K562 (cell line): Measurements from ENCODE around the gene ABITRAM. TPM values are rescaled to one million over a fixed set of nuclear protein-coding genes. Genes with fewer than 3 reads are reported as not detected.
A peak's percentile ranks its signal among the peaks of the same experiment; 100 is the strongest.

Source experiments
- ATAC-seq: fragments of 200-7000 bp; cut with Tn5 transposase; 3 replicates; pipeline ENCODE4 v1.9.1; 2020; ENCODE audit warnings: moderate library complexity
- BruUV-seq: library from RNA; stranded (reverse); fragments of 400-500 nt; replicated peaks from 2 replicates; lab custom pipeline; 2021; lab: Mats Ljungman, UMichigan
- CTCF ChIA-PET: fragments of 300-600 bp; formaldehyde crosslinking; extraction: SDS; loops from one replicate; lab custom pipeline; 2021; ENCODE audit warnings: low intra/inter-chr PET ratio; lab: Yijun Ruan, JAX
- POLR2A ChIA-PET: fragments of 300-600, 350-650 bp; sonication (Branson Sonifier 250); formaldehyde crosslinking; extraction: SDS; loops from one replicate; lab custom pipeline; 2021; ENCODE audit warnings: antibody characterized with exemption, inconsistent platforms; lab: Yijun Ruan, JAX
- DNase-seq, 4 experiments: peaks; one replicate each; pipeline versions ENCODE4 v3.0.0 to v3.0.0-alpha.2; 2011 to 2018; ENCODE audit warnings: low spot score in 3 of 4, mixed read lengths in 3 of 4; ENCODE audit errors: extremely low read depth in 1 of 4
- FAIRE-seq: peaks from 2 replicates; lab custom pipeline; 2011; peaks lifted over from hg19 to GRCh38; lab: Jason Lieb, UNC
- H2AFZ ChIP-seq: 2 replicates; pipeline ENCODE4 v1.6.0; 2011; ENCODE audit warnings: low read depth, low read length, control low read depth, inconsistent platforms
- H3K27ac ChIP-seq: fragments of 200-600 bp; 3 replicates; pipeline ENCODE4 v1.8.0; 2011; ENCODE audit warnings: low read depth, mild to moderate bottlenecking, control low read depth, inconsistent platforms, low read length, moderate library complexity, mixed read lengths; ENCODE audit errors: extremely low read depth
- H3K27me3 ChIP-seq, 2 experiments: fragments of 300-600 bp in 1 of 2; 2 replicates in 1 of 2; 3 replicates in 1 of 2; pipeline versions ENCODE4 v1.6.0 to v1.8.0; 2011; ENCODE audit warnings: inconsistent platforms in 2 of 2, low read length in 2 of 2, mild to moderate bottlenecking in 1 of 2, mixed read lengths in 1 of 2, moderate library complexity in 1 of 2; ENCODE audit not compliant: control insufficient read depth in 2 of 2, insufficient read depth in 2 of 2
- H3K36me3 ChIP-seq: fragments of 300-600 bp; 3 replicates; pipeline ENCODE4 v1.8.0; 2011; ENCODE audit warnings: mild to moderate bottlenecking, low read length, inconsistent platforms; ENCODE audit not compliant: control insufficient read depth, insufficient read depth
- H3K4me1 ChIP-seq, 2 experiments: fragments of 200-600 bp in 1 of 2; replicated peaks in 1 of 2; 2 replicates in 1 of 2; 3 replicates in 1 of 2; pipeline versions ENCODE4 v1.5.1 to v1.8.0; 2011; ENCODE audit warnings: inconsistent platforms in 2 of 2, low read length in 2 of 2, mild to moderate bottlenecking in 1 of 2, mixed read lengths in 1 of 2, moderate library complexity in 1 of 2; ENCODE audit not compliant: control insufficient read depth in 2 of 2, insufficient read depth in 2 of 2
- H3K4me2 ChIP-seq: 2 replicates; pipeline ENCODE4 v1.6.1; 2011; ENCODE audit warnings: low read length, control low read depth, inconsistent platforms, mixed read lengths; ENCODE audit not compliant: insufficient read depth
- H3K4me3 ChIP-seq: fragments of 200-600 bp; sonication (generic), shearing (Covaris generic); 2 replicates; pipeline ENCODE4 v1.5.1; 2016; ENCODE audit warnings: control low read depth, inconsistent platforms
- H3K79me2 ChIP-seq: fragments of 200-600 bp; 3 replicates; pipeline ENCODE4 v1.8.0; 2011; ENCODE audit warnings: low read length, inconsistent platforms; ENCODE audit not compliant: control insufficient read depth, insufficient read depth
- H3K9ac ChIP-seq, 2 experiments: 2 replicates each; pipeline versions ENCODE4 v1.6.0 to v1.6.1; 2011; ENCODE audit warnings: low read depth in 2 of 2, low read length in 2 of 2, control low read depth in 1 of 2, inconsistent platforms in 1 of 2, mild to moderate bottlenecking in 1 of 2, mixed read lengths in 1 of 2; ENCODE audit not compliant: insufficient read depth in 1 of 2
- H3K9me1 ChIP-seq: one replicate; pipeline ENCODE4 v1.6.0; 2011; ENCODE audit warnings: inconsistent platforms, mild to moderate bottlenecking, low read length, moderate library complexity; ENCODE audit not compliant: control insufficient read depth, insufficient read depth
- H3K9me3 ChIP-seq: replicated peaks from 2 replicates; pipeline ENCODE4 v1.5.1; 2011; ENCODE audit warnings: low read depth, low read length, inconsistent platforms; ENCODE audit not compliant: control insufficient read depth, insufficient read depth
- H4K20me1 ChIP-seq: replicated peaks from 2 replicates; pipeline ENCODE4 v1.6.1; 2011; ENCODE audit warnings: low read length, inconsistent platforms, mixed read lengths; ENCODE audit not compliant: control insufficient read depth, insufficient read depth
- BHLHE40 ChIP-seq: IDR thresholded peaks from 2 replicates; pipeline ENCODE4 v1.6.1; 2011; ENCODE audit warnings: low read length, improper control_type of control experiment
- FOXK1 ChIP-seq: sonication (generic); formaldehyde crosslinking; IDR thresholded peaks from 2 replicates; pipeline ENCODE4 v1.8.0; 2022; ENCODE audit warnings: missing genetic modification reagents, mild to moderate bottlenecking, borderline replicate concordance
- HMGN3 ChIP-seq: IDR thresholded peaks from 2 replicates; pipeline ENCODE4 v1.6.1; 2011; ENCODE audit warnings: borderline replicate concordance, low read depth, mild to moderate bottlenecking, mixed read lengths, low read length; ENCODE audit not compliant: insufficient read length; ENCODE audit errors: extremely low read depth
- MEF2D ChIP-seq: conservative IDR thresholded peaks from 2 replicates; pipeline ENCODE4 v1.6.1; 2016; ENCODE audit warnings: low read depth, missing genetic modification characterization, missing compliant biosample characterization
- MTA1 ChIP-seq: fragments of 450-650 bp; IDR thresholded peaks from 2 replicates; pipeline ENCODE4 v1.6.1; 2017; ENCODE audit warnings: borderline replicate concordance
- POLR2AphosphoS2 ChIP-seq: IDR thresholded peaks from 2 replicates; pipeline ENCODE4 v1.6.1; 2012; ENCODE audit warnings: low read length, improper control_type of control experiment
- RAD21 ChIP-seq, 2 experiments: fragments of 250-450 bp in 1 of 2; fragments of 450-650 bp in 1 of 2; sonication (Bioruptor Pico) in 1 of 2; formaldehyde crosslinking in 1 of 2; IDR thresholded peaks in 1 of 2; conservative IDR thresholded peaks in 1 of 2; 2 replicates each; pipeline versions ENCODE4 v1.4.0 to v1.8.0; 2020 to 2022; ENCODE audit warnings: mild to moderate bottlenecking in 2 of 2, moderate library complexity in 1 of 2
- RBM14 ChIP-seq: fragments of 200-400 bp; formaldehyde crosslinking; IDR thresholded peaks from 2 replicates; pipeline ENCODE4 v1.6.1; 2018; ENCODE audit warnings: low read depth, mild to moderate bottlenecking, low read length, moderate library complexity, borderline replicate concordance; ENCODE audit not compliant: insufficient read depth
- SMAD1 ChIP-seq: fragments of 150-350 bp; IDR thresholded peaks from 2 replicates; pipeline ENCODE4 v1.6.1; 2014; ENCODE audit warnings: low read length, low read depth; ENCODE audit not compliant: partially characterized antibody
- ZKSCAN8 ChIP-seq: fragments of 200-800 bp; sonication (Bioruptor generic); IDR thresholded peaks from 2 replicates; pipeline ENCODE4 v1.6.1; 2016; ENCODE audit warnings: missing genetic modification characterization, missing compliant biosample characterization
- WGBS: fragments of 100-300 bp; shearing (Covaris generic); methylation state at CpG from one replicate; pipeline ENCODE4 v1.1.6; 2016; ENCODE audit warnings: low coverage, mixed read lengths; ENCODE audit not compliant: insufficient coverage; ENCODE audit errors: missing lambda C conversion rate; 5-methylcytosine and 5-hydroxymethylcytosine counted together
- in situ Hi-C: fragments of 300-500 bp; cut with MboI; formaldehyde crosslinking; loops from 4 replicates; pipeline ENCODE4 v1.15.0; 2018; ENCODE audit warnings: inconsistent platforms, mixed read lengths
- intact Hi-C: fragments of 100-400 bp; cut with micrococcal nuclease; formaldehyde crosslinking; loops from 2 replicates; pipeline ENCODE4 v1.14.2; 2022
- polyA plus RNA-seq, 8 experiments: library from polyadenylated mRNA; depleted of rRNA in 4 of 8; stranded (reverse) in 5 of 8; unstranded in 3 of 8; fragments of >200 nt; fragmentation: Nextera tagmentation in 2 of 8; fragmentation: Illumina TruSeq in 1 of 8; extraction: Ambion mirVana in 2 of 8; extraction: Trizol in 1 of 8; gene quantifications; 2 replicates each; pipeline versions ENCODE4 v1.2.1 to v1.2.3, GENCODE V29; 2011 to 2014; ENCODE audit warnings: inconsistent platforms in 1 of 8, missing spikeins in 1 of 8
- total RNA-seq, 7 experiments: library from RNA; depleted of rRNA in 6 of 7; stranded (reverse); fragments of >200 nt in 6 of 7; fragmentation: Illumina TruSeq in 2 of 7; extraction: Trizol in 2 of 7; gene quantifications; 2 replicates each; pipeline versions ENCODE4 v1.2.1 to v1.2.3, GENCODE V29; 2011 to 2021; ENCODE audit warnings: low replicate concordance in 1 of 7
- TF ChIP-seq, protein P1 (sequence below): IDR thresholded peaks from 2 replicates; pipeline ENCODE4 v1.6.1; 2016; ENCODE audit warnings: missing genetic modification characterization, missing compliant biosample characterization
- TF ChIP-seq, protein P2 (sequence below): fragments of 150-350 bp; conservative IDR thresholded peaks from 2 replicates; pipeline ENCODE4 v1.6.1; 2014; ENCODE audit warnings: low read length
- TF ChIP-seq, protein P3 (sequence below), 2 experiments: fragments of 450-650 bp; conservative IDR thresholded peaks; 2 replicates each; pipeline ENCODE4 v1.6.1; 2017; ENCODE audit warnings: mild to moderate bottlenecking in 2 of 2, moderate library complexity in 2 of 2

ABITRAM gene
- total and polyA plus RNA-seq, 9 of the 15 experiments (the other 6 are each of a cell fraction or from before 2014, with no cell fraction given): 8.9 to 47.6 (median 28.4) TPM

DNA sequence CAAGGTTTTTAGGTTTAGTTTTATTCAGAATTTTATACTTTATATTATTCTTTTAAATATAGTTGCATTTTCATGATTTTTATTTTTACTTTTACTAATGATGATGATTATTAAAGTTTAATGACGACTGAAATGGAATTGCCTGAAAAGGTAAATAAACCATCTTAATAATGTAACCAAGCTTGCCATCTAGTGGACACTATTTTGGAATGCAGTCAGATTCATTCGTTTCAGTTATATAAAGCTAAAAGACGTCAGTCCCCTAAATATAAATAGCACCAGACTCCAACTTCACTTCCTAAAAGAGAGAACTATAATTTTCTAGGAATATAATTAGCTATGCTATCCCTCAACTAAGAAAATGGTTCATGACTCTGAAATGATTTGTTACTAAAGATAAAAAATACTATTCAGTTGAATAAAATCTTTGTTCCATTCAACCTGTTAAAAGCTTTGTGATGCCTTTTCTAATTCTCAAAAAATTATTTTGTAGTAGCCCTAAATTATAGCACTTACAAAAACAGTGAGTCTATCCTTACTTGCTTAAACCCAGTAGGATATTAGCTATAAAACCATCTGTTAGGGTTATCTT is 19.9 kb downstream of the ABITRAM start:
- ChIA-PET POLR2A (interaction anchor here (0.9 to 1.2 kb wide), 3 partner anchors 10 to 14 kb away, joined by 3 to 9 read pairs (median 4); no protein-coding TSS in a partner anchor), CTCF (interaction anchor here (1.0 to 1.5 kb wide), 2 partner anchors 64 to 104 kb away, joined by 3 to 13 read pairs; no protein-coding TSS in a partner anchor)
- Histone ChIP-seq H3K9me1 (no peaks in the 10 kb centered on the region), H3K79me2 (no peaks in the 10 kb centered on the region), H4K20me1 (no peaks in the 10 kb centered on the region), H3K4me3 (no peak overlapping the region), H3K9me3 (no peaks in the 10 kb centered on the region), H3K9ac (no peak overlapping the region), H3K4me2 (no peak overlapping the region), H3K36me3 (peaks cover 11% of the 10 kb centered on the region), H3K27ac (no peak overlapping the region), H2AFZ (no peak overlapping the region), H3K4me1 (peaks cover 0 to 5% of the 10 kb centered on the region in 2 experiments; a peak in 2 of 5 replicates), H3K27me3 (no peaks in the 10 kb centered on the region)
- BruUV-seq: no TSS peak
- WGBS: 2% methylated on average over 3 of the region's 3 CpGs
- in situ Hi-C loops (no loop called here), intact Hi-C loops (loop anchor here (5.0 kb wide), 1 partner anchor 67 kb away; no protein-coding TSS in a partner anchor)
- ATAC-seq: peak; percentile 74
- peak in 3 of 4 experiments; percentile 22 to 47 (median 28) for DNase-seq
- no peak for FAIRE-seq
- TF ChIP-seq RBM14 (no peak), SMAD1 (no peak), MEF2D (tag) (no peak), MTA1 (no peak), RAD21 (CRISPR knock-in tag; conservative IDR thresholded peaks at IDR 0.05 in 1 of 2, IDR thresholded peaks at IDR 0.05 in 1 of 2) (peak; percentile 57 to 65), HMGN3 (no peak), POLR2AphosphoS2 (no peak), ZKSCAN8 (no peak), FOXK1 (CRISPR knock-in tag) (no peak), BHLHE40 (no peak)
- TF ChIP-seq, protein P1, sequence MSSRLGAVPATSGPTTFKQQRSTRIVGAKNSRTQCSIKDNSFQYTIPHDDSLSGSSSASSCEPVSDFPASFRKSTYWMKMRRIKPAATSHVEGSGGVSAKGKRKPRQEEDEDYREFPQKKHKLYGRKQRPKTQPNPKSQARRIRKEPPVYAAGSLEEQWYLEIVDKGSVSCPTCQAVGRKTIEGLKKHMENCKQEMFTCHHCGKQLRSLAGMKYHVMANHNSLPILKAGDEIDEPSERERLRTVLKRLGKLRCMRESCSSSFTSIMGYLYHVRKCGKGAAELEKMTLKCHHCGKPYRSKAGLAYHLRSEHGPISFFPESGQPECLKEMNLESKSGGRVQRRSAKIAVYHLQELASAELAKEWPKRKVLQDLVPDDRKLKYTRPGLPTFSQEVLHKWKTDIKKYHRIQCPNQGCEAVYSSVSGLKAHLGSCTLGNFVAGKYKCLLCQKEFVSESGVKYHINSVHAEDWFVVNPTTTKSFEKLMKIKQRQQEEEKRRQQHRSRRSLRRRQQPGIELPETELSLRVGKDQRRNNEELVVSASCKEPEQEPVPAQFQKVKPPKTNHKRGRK (tag): no peak
- TF ChIP-seq, protein P2, sequence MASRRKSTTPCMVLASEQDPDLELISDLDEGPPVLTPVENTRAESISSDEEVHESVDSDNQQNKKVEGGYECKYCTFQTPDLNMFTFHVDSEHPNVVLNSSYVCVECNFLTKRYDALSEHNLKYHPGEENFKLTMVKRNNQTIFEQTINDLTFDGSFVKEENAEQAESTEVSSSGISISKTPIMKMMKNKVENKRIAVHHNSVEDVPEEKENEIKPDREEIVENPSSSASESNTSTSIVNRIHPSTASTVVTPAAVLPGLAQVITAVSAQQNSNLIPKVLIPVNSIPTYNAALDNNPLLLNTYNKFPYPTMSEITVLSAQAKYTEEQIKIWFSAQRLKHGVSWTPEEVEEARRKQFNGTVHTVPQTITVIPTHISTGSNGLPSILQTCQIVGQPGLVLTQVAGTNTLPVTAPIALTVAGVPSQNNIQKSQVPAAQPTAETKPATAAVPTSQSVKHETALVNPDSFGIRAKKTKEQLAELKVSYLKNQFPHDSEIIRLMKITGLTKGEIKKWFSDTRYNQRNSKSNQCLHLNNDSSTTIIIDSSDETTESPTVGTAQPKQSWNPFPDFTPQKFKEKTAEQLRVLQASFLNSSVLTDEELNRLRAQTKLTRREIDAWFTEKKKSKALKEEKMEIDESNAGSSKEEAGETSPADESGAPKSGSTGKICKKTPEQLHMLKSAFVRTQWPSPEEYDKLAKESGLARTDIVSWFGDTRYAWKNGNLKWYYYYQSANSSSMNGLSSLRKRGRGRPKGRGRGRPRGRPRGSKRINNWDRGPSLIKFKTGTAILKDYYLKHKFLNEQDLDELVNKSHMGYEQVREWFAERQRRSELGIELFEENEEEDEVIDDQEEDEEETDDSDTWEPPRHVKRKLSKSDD: no peak
- TF ChIP-seq, protein P3, sequence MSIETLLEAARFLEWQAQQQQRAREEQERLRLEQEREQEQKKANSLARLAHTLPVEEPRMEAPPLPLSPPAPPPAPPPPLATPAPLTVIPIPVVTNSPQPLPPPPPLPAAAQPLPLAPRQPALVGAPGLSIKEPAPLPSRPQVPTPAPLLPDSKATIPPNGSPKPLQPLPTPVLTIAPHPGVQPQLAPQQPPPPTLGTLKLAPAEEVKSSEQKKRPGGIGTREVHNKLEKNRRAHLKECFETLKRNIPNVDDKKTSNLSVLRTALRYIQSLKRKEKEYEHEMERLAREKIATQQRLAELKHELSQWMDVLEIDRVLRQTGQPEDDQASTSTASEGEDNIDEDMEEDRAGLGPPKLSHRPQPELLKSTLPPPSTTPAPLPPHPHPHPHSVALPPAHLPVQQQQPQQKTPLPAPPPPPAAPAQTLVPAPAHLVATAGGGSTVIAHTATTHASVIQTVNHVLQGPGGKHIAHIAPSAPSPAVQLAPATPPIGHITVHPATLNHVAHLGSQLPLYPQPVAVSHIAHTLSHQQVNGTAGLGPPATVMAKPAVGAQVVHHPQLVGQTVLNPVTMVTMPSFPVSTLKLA (conservative IDR thresholded peaks at IDR 0.05): no peak
